PFSK-1 (cell line): ENCODE results near the gene KCNMB2.

ENCODE experiments used
- FOXP2 ChIP-seq: optimal IDR thresholded peaks from 2 replicates; pipeline ENCODE3; 2011; ENCODE audit warnings: borderline replicate concordance, control low read depth, inconsistent platforms; ENCODE audit not compliant: insufficient read depth; ENCODE audit errors: extremely low read length, extremely low read depth
- POLR2AphosphoS5 ChIP-seq: IDR thresholded peaks from 2 replicates; pipeline ENCODE4 v1.6.1; 2012; ENCODE audit warnings: low read depth, mild to moderate bottlenecking, control low read depth, low read length, moderate library complexity
- REST ChIP-seq, 2 experiments: IDR thresholded peaks; 2 replicates each; pipeline versions ENCODE4 v1.6.1 to v1.8.0; 2011 to 2012; ENCODE audit warnings: low read depth in 2 of 2, low read length in 2 of 2, control low read depth in 1 of 2, inconsistent platforms in 1 of 2, mild to moderate bottlenecking in 1 of 2, moderate library complexity in 1 of 2; ENCODE audit not compliant: insufficient read depth in 1 of 2
- SIN3A ChIP-seq: IDR thresholded peaks from 2 replicates; pipeline ENCODE4 v1.6.1; 2012; ENCODE audit warnings: mild to moderate bottlenecking, low read length, moderate library complexity, borderline replicate concordance; ENCODE audit not compliant: insufficient read depth
- TAF1 ChIP-seq: IDR thresholded peaks from 2 replicates; pipeline ENCODE4 v1.6.1; 2012; ENCODE audit warnings: low read length, control low read depth, borderline replicate concordance; ENCODE audit not compliant: insufficient read depth

The KCNMB2 gene

GRCh38 chr3:178586076-178586475, 49.8 kb downstream of the KCNMB2 start:
- no peak for TF ChIP-seq POLR2AphosphoS5
- TF ChIP-seq REST (IDR thresholded peaks at IDR 0.05; ENCODE audit: insufficient read depth in 1 of 2, low read depth in 2 of 2, low read length in 2 of 2), result no peak
- no peak for TF ChIP-seq SIN3A

DNA sequence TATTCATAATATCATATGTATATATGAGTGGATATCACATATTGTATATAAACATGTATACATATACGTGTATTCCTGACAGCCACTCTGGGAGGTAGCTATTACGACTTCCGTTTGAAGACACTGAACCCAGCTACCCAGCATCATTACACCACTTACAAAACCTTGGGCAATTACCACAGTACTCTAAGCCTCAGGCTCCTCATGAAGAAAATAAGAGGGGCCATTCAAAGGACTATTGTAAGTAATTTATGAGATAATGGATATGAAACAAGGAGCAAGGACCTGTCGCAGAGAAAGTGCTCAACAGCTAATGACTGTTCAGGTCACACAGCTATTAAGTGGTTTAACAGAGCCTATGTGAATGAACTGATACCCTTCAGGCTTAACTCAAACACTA, 52.4 kb downstream of the KCNMB2 start:
- TF ChIP-seq SIN3A (no peak), FOXP2 (no peak), TAF1 (no peak), POLR2AphosphoS5 (no peak), REST (IDR thresholded peaks at IDR 0.05; ENCODE audit: insufficient read depth in 1 of 2, low read depth in 2 of 2, low read length in 2 of 2) (no peak)

DNA sequence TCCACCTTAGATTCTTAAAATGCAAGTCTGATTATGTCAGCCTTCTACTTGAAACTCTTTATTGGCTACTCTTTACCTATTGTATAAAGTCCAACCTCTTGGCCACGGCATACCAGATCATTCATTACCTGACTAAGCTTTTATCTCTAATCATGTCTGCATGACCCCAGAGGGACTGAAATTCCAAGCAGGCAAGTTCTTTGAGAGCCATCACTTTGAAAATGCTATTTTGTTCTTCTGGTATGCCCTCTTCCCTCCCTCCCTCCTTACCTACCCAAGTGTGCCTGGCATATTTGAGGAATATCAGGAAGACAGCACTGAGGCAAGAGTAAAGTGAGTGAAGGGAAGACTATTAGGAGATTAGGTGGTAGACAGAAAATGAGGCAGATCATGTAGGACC, 57.5 kb downstream of the KCNMB2 start:
- TF ChIP-seq SIN3A (no peak), FOXP2 (no peak), REST (IDR thresholded peaks at IDR 0.05; ENCODE audit: insufficient read depth in 1 of 2, low read depth in 2 of 2, low read length in 2 of 2) (no peak), TAF1 (no peak), POLR2AphosphoS5 (no peak)

GRCh38 chr3:178597371-178597770, 61.1 kb downstream of the KCNMB2 start:
- TF ChIP-seq POLR2AphosphoS5 (no peak), FOXP2 (no peak), REST (IDR thresholded peaks at IDR 0.05; ENCODE audit: insufficient read depth in 1 of 2, low read depth in 2 of 2, low read length in 2 of 2) (no peak), SIN3A (no peak), TAF1 (no peak)

GRCh38 chr3:178602856-178603255, 66.6 kb downstream of the KCNMB2 start:
- TF ChIP-seq POLR2AphosphoS5, result no peak
- no peak for TF ChIP-seq SIN3A
- TF ChIP-seq REST (IDR thresholded peaks at IDR 0.05; ENCODE audit: insufficient read depth in 1 of 2, low read depth in 2 of 2, low read length in 2 of 2), result no peak
- TF ChIP-seq FOXP2, result no peak
- no peak for TF ChIP-seq TAF1
